ENCODE data around the gene UXT. TPM values are rescaled to one million over a fixed set of nuclear protein-coding genes. Genes with fewer than 3 reads are reported as not detected.

The UXT gene
- total and polyA plus RNA-seq, 4 donors: 58.0 to 153 (median 120) TPM

DNA sequence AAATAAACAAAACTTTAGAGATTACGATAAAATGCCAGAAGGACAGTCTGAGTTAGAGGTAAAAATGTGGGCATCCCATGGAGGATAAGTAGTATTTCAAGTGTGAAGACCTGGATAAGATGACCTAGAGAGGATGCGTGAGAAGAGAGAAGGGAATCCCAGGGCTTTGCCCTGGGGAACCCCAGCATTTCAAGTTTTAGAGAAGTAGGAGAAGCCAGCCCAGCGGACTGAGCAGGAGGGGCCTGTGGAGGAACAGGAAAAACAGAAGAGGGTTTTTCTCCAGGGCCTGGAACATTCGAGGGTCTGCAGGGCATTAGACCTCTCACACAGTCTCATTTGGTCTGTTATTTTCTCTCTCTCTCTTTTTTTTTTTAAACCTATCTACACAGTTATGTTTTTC lies 26.3 kb downstream of the UXT start:
- TF ChIP-seq, protein P1, sequence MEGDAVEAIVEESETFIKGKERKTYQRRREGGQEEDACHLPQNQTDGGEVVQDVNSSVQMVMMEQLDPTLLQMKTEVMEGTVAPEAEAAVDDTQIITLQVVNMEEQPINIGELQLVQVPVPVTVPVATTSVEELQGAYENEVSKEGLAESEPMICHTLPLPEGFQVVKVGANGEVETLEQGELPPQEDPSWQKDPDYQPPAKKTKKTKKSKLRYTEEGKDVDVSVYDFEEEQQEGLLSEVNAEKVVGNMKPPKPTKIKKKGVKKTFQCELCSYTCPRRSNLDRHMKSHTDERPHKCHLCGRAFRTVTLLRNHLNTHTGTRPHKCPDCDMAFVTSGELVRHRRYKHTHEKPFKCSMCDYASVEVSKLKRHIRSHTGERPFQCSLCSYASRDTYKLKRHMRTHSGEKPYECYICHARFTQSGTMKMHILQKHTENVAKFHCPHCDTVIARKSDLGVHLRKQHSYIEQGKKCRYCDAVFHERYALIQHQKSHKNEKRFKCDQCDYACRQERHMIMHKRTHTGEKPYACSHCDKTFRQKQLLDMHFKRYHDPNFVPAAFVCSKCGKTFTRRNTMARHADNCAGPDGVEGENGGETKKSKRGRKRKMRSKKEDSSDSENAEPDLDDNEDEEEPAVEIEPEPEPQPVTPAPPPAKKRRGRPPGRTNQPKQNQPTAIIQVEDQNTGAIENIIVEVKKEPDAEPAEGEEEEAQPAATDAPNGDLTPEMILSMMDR (IDR thresholded peaks at IDR 0.05; ENCODE audit: control extremely low read depth, extremely low read depth): no peak
- Histone ChIP-seq H3K4me1 (ENCODE audit: control insufficient read depth in 5 of 5, insufficient read depth in 5 of 5, low read length in 5 of 5) (no peaks in the 10 kb centered on the region), H3K9me3 (ENCODE audit: control insufficient read depth in 4 of 4, insufficient read depth in 3 of 4, low read length in 3 of 4) (no peaks in the 10 kb centered on the region), H3K27me3 (ENCODE audit: control insufficient read depth in 3 of 3, insufficient read depth in 3 of 3, low read length in 2 of 3) (no peaks in the 10 kb centered on the region), H3K27ac (ENCODE audit: low read depth in 1 of 2, low read length in 1 of 2) (no peak overlapping the region), H3K36me3 (ENCODE audit: control insufficient read depth in 4 of 4, insufficient read depth in 4 of 4, low read length in 4 of 4) (peaks cover 0 to 7% (median under 1%) of the 10 kb centered on the region in 4 donors), H3K9ac (ENCODE audit: insufficient read depth in 1 of 2, low read length in 2 of 2) (no peak overlapping the region), H3K4me3 (no peak overlapping the region)
- DNase-seq: no peak
- no peak for ATAC-seq (ENCODE audit: insufficient read depth, low FRiP score)
- WGBS, 2 donors: 33 to 59% methylated on average over 4 of the region's 4 CpGs

- DNase-seq: no peak
- TF ChIP-seq, protein P1 (IDR thresholded peaks at IDR 0.05; ENCODE audit: control extremely low read depth, extremely low read depth): no peak
- no peak for ATAC-seq (ENCODE audit: insufficient read depth, low FRiP score)
- Histone ChIP-seq H3K36me3 (ENCODE audit: control insufficient read depth in 4 of 4, insufficient read depth in 4 of 4, low read length in 4 of 4) (peaks cover 0 to 7% (median under 1%) of the 10 kb centered on the region in 4 donors), H3K4me1 (ENCODE audit: control insufficient read depth in 5 of 5, insufficient read depth in 5 of 5, low read length in 5 of 5) (no peaks in the 10 kb centered on the region), H3K9ac (ENCODE audit: insufficient read depth in 1 of 2, low read length in 2 of 2) (no peak overlapping the region), H3K27ac (ENCODE audit: low read depth in 1 of 2, low read length in 1 of 2) (no peak overlapping the region), H3K4me3 (no peak overlapping the region), H3K9me3 (ENCODE audit: control insufficient read depth in 4 of 4, insufficient read depth in 3 of 4, low read length in 3 of 4) (no peaks in the 10 kb centered on the region), H3K27me3 (ENCODE audit: control insufficient read depth in 3 of 3, insufficient read depth in 3 of 3, low read length in 2 of 3) (no peaks in the 10 kb centered on the region)
- WGBS, 2 donors: 84 to 91% methylated on average over 5 of the region's 5 CpGs
Measured at GRCh38 chrX:47631676-47632075, 27.3 kb downstream of the UXT start.

DNA sequence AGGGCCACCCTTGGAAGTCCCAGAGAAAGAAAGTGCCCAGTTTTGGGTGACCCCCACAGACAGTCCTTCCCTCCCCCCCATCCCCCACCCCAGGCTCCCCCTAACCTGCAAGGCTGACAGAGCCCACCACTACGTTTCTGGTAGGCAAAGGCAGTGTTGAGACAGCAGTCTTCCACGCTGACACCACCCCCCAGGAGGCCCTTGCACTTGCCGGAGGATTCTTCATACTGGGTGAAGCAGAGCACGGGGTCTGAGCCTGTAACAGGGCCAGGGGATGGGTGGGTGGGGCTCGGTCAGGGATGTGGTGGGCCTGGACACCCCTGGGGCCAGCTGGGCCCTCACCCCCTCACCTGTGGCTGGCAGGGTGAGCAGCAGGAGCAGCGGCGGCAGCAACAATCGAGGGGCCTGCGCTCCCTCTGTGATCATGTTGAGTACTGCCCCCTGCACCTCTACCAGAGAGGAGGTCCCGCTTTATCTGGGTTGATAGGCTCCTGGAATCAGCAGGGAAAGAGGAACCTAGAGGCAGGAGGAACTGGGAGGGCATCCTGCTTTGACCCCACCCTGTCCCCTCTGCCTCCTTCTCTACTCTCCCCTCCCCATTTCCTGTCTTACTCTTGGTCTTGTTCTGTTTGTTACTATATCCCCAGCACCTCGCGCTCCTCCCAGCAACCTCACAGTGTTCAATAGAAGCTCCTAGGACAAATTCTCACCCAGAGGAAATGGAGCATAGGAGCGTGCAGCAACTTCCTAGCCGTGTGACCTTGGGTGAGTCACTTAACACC lies 29.4 kb downstream of the UXT start, which contains the start of gene CFP:
Gene CFP (minus strand): TSS at position 512 of the 782 bp plus-strand sequence. CDS start 86 bp downstream, at position 426.
- no peak within 1 kb of the TSS for H3K9ac ChIP-seq (ENCODE audit: insufficient read depth in 1 of 2, low read length in 2 of 2)
- H3K4me3 ChIP-seq: no peak within 1 kb of the TSS
- H3K27me3 ChIP-seq (ENCODE audit: control insufficient read depth in 3 of 3, insufficient read depth in 3 of 3, low read length in 2 of 3): no peaks in the 10 kb centered on the region
- TF ChIP-seq, protein P1 (IDR thresholded peaks at IDR 0.05; ENCODE audit: control extremely low read depth, extremely low read depth): no peak
- H3K36me3 ChIP-seq (ENCODE audit: control insufficient read depth in 4 of 4, insufficient read depth in 4 of 4, low read length in 4 of 4): no peaks in the 10 kb centered on the region
- WGBS, 2 donors: 11 to 52% methylated on average over 7 to 14 of the region's 14 CpGs
- no peak within 1 kb of the TSS for H3K27ac ChIP-seq (ENCODE audit: low read depth in 1 of 2, low read length in 1 of 2)
- H3K4me1 ChIP-seq (ENCODE audit: control insufficient read depth in 5 of 5, insufficient read depth in 5 of 5, low read length in 5 of 5): no peaks in the 10 kb centered on the region
- ATAC-seq (ENCODE audit: insufficient read depth, low FRiP score) (no peak), DNase-seq (no peak)
- H3K9me3 ChIP-seq (ENCODE audit: control insufficient read depth in 4 of 4, insufficient read depth in 3 of 4, low read length in 3 of 4): no peaks in the 10 kb centered on the region
